ENCODE data around the gene PBX1. TPM values are rescaled to one million over a fixed set of nuclear protein-coding genes. Genes with fewer than 3 reads are reported as not detected.

Gene PBX1
- total and polyA plus RNA-seq, 2 of the 4 experiments (the other 2 are of a cell fraction): 13.9 to 17.9 TPM

GRCh38 chr1:164756741-164757140 lies 197.8 kb downstream of the PBX1 start:
- WGBS, 2 experiments (ENCODE audit: extremely low coverage in 2 of 2, insufficient read length in 1 of 2): no CpG with 5 or more reads among the region's 1 CpG

More at GRCh38 chr1:164756741-164757140, 197.8 kb downstream of the PBX1 start:
- Histone ChIP-seq H2AK5ac (ENCODE audit: low read depth, low read length) (no peak overlapping the region), H3K36me3 (ENCODE audit: control insufficient read depth, insufficient read depth, low read length) (no peaks in the 10 kb centered on the region), H4K5ac (ENCODE audit: low read depth, low read length) (no peak overlapping the region), H2AFZ (replicated peaks; ENCODE audit: low read length, poor library complexity) (no peak overlapping the region), H4K8ac (ENCODE audit: low read depth in 2 of 2, low read length in 2 of 2) (no peak overlapping the region), H4K20me1 (ENCODE audit: insufficient read depth, low read length) (no peaks in the 10 kb centered on the region), H3K18ac (ENCODE audit: low read depth, low read length) (no peak overlapping the region), H3K9me3 (ENCODE audit: control insufficient read depth, insufficient read depth, low read length) (no peaks in the 10 kb centered on the region), H3K4me2 (ENCODE audit: low read depth, low read length) (no peak overlapping the region), H3K14ac (replicated peaks; ENCODE audit: low read depth, low read length) (no peak overlapping the region), H2BK5ac (ENCODE audit: low read depth, low read length, poor library complexity, severe bottlenecking) (peak overlapping the region; percentile 27), H3K27ac (ENCODE audit: insufficient read depth, low read length) (no peak overlapping the region; the same call in 1 of the 2 replicates), H2BK120ac (ENCODE audit: low read depth, low read length) (no peak overlapping the region), H3K79me1 (ENCODE audit: low read depth in 1 of 2, low read length in 2 of 2) (peaks cover 12 to 18% of the 10 kb centered on the region in 2 experiments), H2BK15ac (ENCODE audit: low read depth, low read length) (no peak overlapping the region), H3K27me3 (ENCODE audit: control insufficient read depth, insufficient read depth, low read length) (no peaks in the 10 kb centered on the region), H3K4me3 (ENCODE audit: insufficient read depth, low read depth, low read length) (no peak overlapping the region), H4K91ac (ENCODE audit: insufficient read depth, low read depth, low read length) (no peak overlapping the region), H3K23ac (ENCODE audit: low read depth, low read length) (no peak overlapping the region), H3K56ac (ENCODE audit: extremely low read depth, insufficient read depth, low read length) (no peak overlapping the region), H3K9ac (ENCODE audit: low read depth, low read length) (no peak overlapping the region), H2BK20ac (ENCODE audit: low read depth, low read length) (no peak overlapping the region), H2AK9ac (replicated peaks; ENCODE audit: low read depth, low read length, poor library complexity) (no peak overlapping the region), H3K9me1 (ENCODE audit: insufficient read depth, low read length) (peaks cover 6% of the 10 kb centered on the region; the same call in 1 of the 2 replicates), H3K4me1 (ENCODE audit: control insufficient read depth, insufficient read depth, low read length) (peaks cover 22% of the 10 kb centered on the region), H3K4ac (ENCODE audit: low read depth, low read length) (no peak overlapping the region)
- dilution Hi-C loops (cut with HindIII; ENCODE audit: low sequenced_read_pairs, unreplicated experiment) (no loop called here), intact Hi-C loops (cut with micrococcal nuclease) (no loop called here), in situ Hi-C loops (cut with MboI; ENCODE audit: low sequenced_read_pairs) (no loop called here)
- ATAC-seq (ENCODE audit: low read depth) (peak; percentile 62), DNase-seq (peak; percentile 50)
- CTCF ChIA-PET: no interaction called here
- TF ChIP-seq CTCF (conservative IDR thresholded peaks at IDR 0.05; ENCODE audit: low read depth, low read length) (no peak), CEBPB (IDR thresholded peaks at IDR 0.05; ENCODE audit: low read depth, low read length) (peak; percentile 48)
- BruUV-seq (replicated peaks): no TSS peak
- POLR2A ChIA-PET (ENCODE audit: unreplicated experiment): interaction anchor here (0.6 to 0.7 kb wide), 2 partner anchors 193 to 450 kb away, joined by 4 read pairs; no protein-coding TSS in a partner anchor
